Lung (tissue), 13 donors: ENCODE data around the gene ASH1L. TPM values are rescaled to one million over a fixed set of nuclear protein-coding genes. Genes with fewer than 3 reads are reported as not detected.

Source experiments
- ATAC-seq: fragments of 200-7000 bp; cut with Tn5 transposase; one replicate; pipeline ENCODE4 v1.9.1; 2020; ENCODE audit warnings: moderate number of reproducible peaks; ENCODE audit not compliant: insufficient read depth, low FRiP score
- DNase-seq, 3 donors: peaks; one replicate each; pipeline ENCODE4 v3.0.0-alpha.2; 2013 to 2017
- H3K27ac ChIP-seq, 2 donors: one replicate each; pipeline ENCODE4 v1.5.1; 2013; ENCODE audit warnings: mild to moderate bottlenecking in 2 of 2, moderate library complexity in 2 of 2, control low read depth in 1 of 2, inconsistent platforms in 1 of 2, low read depth in 1 of 2, low read length in 1 of 2
- H3K27me3 ChIP-seq, 3 donors: one replicate each; pipeline ENCODE4 v1.5.1; 2013; ENCODE audit warnings: low read length in 2 of 3; ENCODE audit not compliant: control insufficient read depth in 3 of 3, insufficient read depth in 3 of 3
- H3K36me3 ChIP-seq, 4 donors: one replicate each; pipeline ENCODE4 v1.5.1; 2013; ENCODE audit warnings: low read length in 4 of 4, mild to moderate bottlenecking in 1 of 4, moderate library complexity in 1 of 4; ENCODE audit not compliant: control insufficient read depth in 4 of 4, insufficient read depth in 4 of 4
- H3K4me1 ChIP-seq, 5 donors: one replicate each; pipeline ENCODE4 v1.5.1; 2013; ENCODE audit warnings: low read length in 5 of 5, mild to moderate bottlenecking in 2 of 5, moderate library complexity in 1 of 5; ENCODE audit not compliant: control insufficient read depth in 5 of 5, insufficient read depth in 5 of 5
- H3K4me3 ChIP-seq: one replicate; pipeline ENCODE4 v1.5.1; 2013; ENCODE audit warnings: mild to moderate bottlenecking, control low read depth, moderate library complexity
- H3K9ac ChIP-seq, 2 donors: one replicate each; pipeline ENCODE4 v1.5.1; 2013; ENCODE audit warnings: low read length in 2 of 2, control low read depth in 1 of 2; ENCODE audit not compliant: insufficient read depth in 1 of 2
- H3K9me3 ChIP-seq, 4 donors: one replicate each; pipeline ENCODE4 v1.5.1; 2013; ENCODE audit warnings: low read length in 3 of 4, mild to moderate bottlenecking in 1 of 4, moderate library complexity in 1 of 4; ENCODE audit not compliant: control insufficient read depth in 4 of 4, insufficient read depth in 3 of 4
- CTCF ChIP-seq: IDR thresholded peaks from 2 replicates; pipeline ENCODE4 v1.5.1; 2012; ENCODE audit warnings: mild to moderate bottlenecking; ENCODE audit errors: control extremely low read depth, extremely low read depth
- WGBS, 2 donors: extraction: QIAGEN DNeasy Blood & Tissue Kit; methylation state at CpG; one replicate each; pipeline ENCODE4 v1.1.7; 2013; 5-methylcytosine and 5-hydroxymethylcytosine counted together
- polyA plus RNA-seq, 2 donors: library from polyadenylated mRNA; stranded (reverse); fragments of 200-250 nt; gene quantifications; one replicate each; pipeline ENCODE4 v1.2.1, GENCODE V29; 2013
- small RNA-seq: library from RNA; depleted of rRNA; stranded (forward); fragments of <200 nt; gene quantifications from one replicate; pipeline ENCODE3, GENCODE V24; 2014; ENCODE audit warnings: low replicate concordance
- total RNA-seq, 2 donors: library from RNA; depleted of rRNA in 1 of 2; stranded (reverse); fragments of >200 nt in 1 of 2; gene quantifications; one replicate each; pipeline ENCODE4 v1.2.1, GENCODE V29; 2014 to 2021
- donor health status: control.
- donor health status: control.
- donor health status: Bipolar disorder and iron deficiency.
- donor health status: healthy.
- donor health status: DM: yes; HTN: yes; CAD: no.

The ASH1L gene
- total and polyA plus RNA-seq, 4 donors = 8.1 to 92.5 (median 27.5) TPM

- H3K27ac ChIP-seq = no peak overlapping the region
- 93% methylated on average over 21 of the region's 21 CpGs for WGBS, 2 donors
- H3K9me3 ChIP-seq = no peaks in the 10 kb centered on the region
- no peak overlapping the region for H3K9ac ChIP-seq
- peaks cover 0 to 3% (median under 1%) of the 10 kb centered on the region in 4 donors for H3K36me3 ChIP-seq
- H3K27me3 ChIP-seq = peaks cover 0 to 4% (median 0%) of the 10 kb centered on the region in 3 donors
- no peaks in the 10 kb centered on the region for H3K4me1 ChIP-seq
- no peak for DNase-seq
- H3K4me3 ChIP-seq = no peak overlapping the region
- no peak for ATAC-seq
- TF ChIP-seq CTCF = no peak
Measured at GRCh38 chr1:155287987-155288543, 274.5 kb downstream of the ASH1L start.

- no peak for DNase-seq
Measured at GRCh38 chr1:155286544-155286943, 276.1 kb downstream of the ASH1L start.

GRCh38 chr1:155285631-155286044, 277.0 kb downstream of the ASH1L start:
- no peaks in the 10 kb centered on the region for H3K4me1 ChIP-seq
- ATAC-seq (no peak), DNase-seq (no peak)
- H3K9me3 ChIP-seq = no peaks in the 10 kb centered on the region
- H3K27ac ChIP-seq = no peak overlapping the region
- H3K27me3 ChIP-seq = no peaks in the 10 kb centered on the region
- peaks cover 0 to 7% (median under 1%) of the 10 kb centered on the region in 4 donors for H3K36me3 ChIP-seq
- no peak overlapping the region for H3K9ac ChIP-seq
- 93 to 96% methylated on average over 18 of the region's 18 CpGs for WGBS, 2 donors
- no peak for TF ChIP-seq CTCF
- no peak overlapping the region for H3K4me3 ChIP-seq

More at GRCh38 chr1:155286544-155286943, 276.1 kb downstream of the ASH1L start:
- no peak for ATAC-seq
- 96 to 100% methylated on average over 2 of the region's 2 CpGs for WGBS, 2 donors
- no peaks in the 10 kb centered on the region for H3K27me3 ChIP-seq
- no peaks in the 10 kb centered on the region for H3K4me1 ChIP-seq
- no peak for TF ChIP-seq CTCF
- H3K4me3 ChIP-seq = no peak overlapping the region
- no peak overlapping the region for H3K27ac ChIP-seq
- peaks cover 0 to 7% (median under 1%) of the 10 kb centered on the region in 4 donors for H3K36me3 ChIP-seq
- no peaks in the 10 kb centered on the region for H3K9me3 ChIP-seq
- H3K9ac ChIP-seq = no peak overlapping the region

Small RNAs within 50 kb of the gene (small RNA-seq; reads per million reads assigned to genes)
- not detected for gene AL353807.4
- gene RNU6-106P = not detected
- not detected for gene RNU6-1297P

Other genes starting within 250 kb of the ASH1L start
- 10 to 100 TPM; 25.0 to 37.7 TPM for gene RUSC1, start 241.9 kb downstream of the ASH1L start, total RNA-seq
- 10 to 100 TPM; 18.2 to 20.6 TPM for gene RUSC1, start 241.9 kb downstream of the ASH1L start, polyA plus RNA-seq
- gene MSTO1, start 47.4 kb upstream of the ASH1L start, total RNA-seq = 10 to 100 TPM; 22.1 to 51.5 TPM
- 10 to 100 TPM; 28.8 to 33.6 TPM for gene MSTO1, start 47.4 kb upstream of the ASH1L start, polyA plus RNA-seq
- 100 to 1,000 TPM in 1 of 2 donors, 10 to 100 TPM in 1; 55.6 to 177 TPM for gene YY1AP1, start 126.0 kb upstream of the ASH1L start, total RNA-seq
- 10 to 100 TPM; 25.7 to 41.0 TPM for gene YY1AP1, start 126.0 kb upstream of the ASH1L start, polyA plus RNA-seq
- 10 to 100 TPM; 50.0 to 99.5 TPM for gene DAP3, start 126.3 kb upstream of the ASH1L start, total RNA-seq
- 100 to 1,000 TPM in 1 of 2 donors, 10 to 100 TPM in 1; 85.1 to 101 TPM for gene DAP3, start 126.3 kb upstream of the ASH1L start, polyA plus RNA-seq